ENCODE measurements around the gene LILRA6. TPM values are rescaled to one million over a fixed set of nuclear protein-coding genes. Genes with fewer than 3 reads are reported as not detected.
"Not testable (repeated sequence)": the region's sequence is repeated elsewhere in the genome, so short reads cannot be mapped to it uniquely, and the experiment has no call there.

LILRA6 gene
- total and polyA plus RNA-seq, 2 of the 8 experiments (the other 6 are each of a cell fraction or from before 2014, with no cell fraction given): not detected

- no peak overlapping the region for H2AFZ ChIP-seq (ENCODE audit: low read length)
- no peak overlapping the region; the same call in 1 of the 2 replicates for H4K8ac ChIP-seq (ENCODE audit: extremely low read depth, insufficient read depth, low read length)
- no peak overlapping the region for H3K4ac ChIP-seq (replicated peaks; ENCODE audit: insufficient read length, low read depth, low read length)
- H3K56ac ChIP-seq (replicated peaks; ENCODE audit: insufficient read length, low read depth, low read length): no peak overlapping the region
- no peaks in the 10 kb centered on the region for H3K79me2 ChIP-seq (ENCODE audit: control insufficient read depth in 1 of 2, insufficient read depth in 2 of 2, low read length in 2 of 2)
- no peaks in the 10 kb centered on the region for H3K23me2 ChIP-seq (ENCODE audit: low read depth, low read length)
- H3K18ac ChIP-seq (ENCODE audit: extremely low read depth, low read length): no peak overlapping the region
- FAIRE-seq (no peak), DNase-seq (ENCODE audit: low read depth in 1 of 2, low spot score in 2 of 2) (no peak)
- no peak overlapping the region for H2BK12ac ChIP-seq (ENCODE audit: low read depth, low read length)
- H3K9me3 ChIP-seq (ENCODE audit: insufficient read depth in 2 of 2, low read depth in 1 of 2, low read length in 1 of 2): no peaks in the 10 kb centered on the region
- H3K4me1 ChIP-seq (replicated peaks in 1 of 4; ENCODE audit: control insufficient read depth in 3 of 4, insufficient read depth in 4 of 4, low read length in 3 of 4): no peaks in the 10 kb centered on the region
- no peak overlapping the region for H3K9ac ChIP-seq (replicated peaks in 1 of 4; ENCODE audit: extremely low read depth in 1 of 4, low read depth in 3 of 4, low read length in 3 of 4)
- H2BK20ac ChIP-seq (ENCODE audit: low read length): no peak overlapping the region
- WGBS, 2 experiments (ENCODE audit: extremely low coverage in 1 of 2, insufficient coverage in 1 of 2, insufficient read length in 1 of 2, insufficient replicate concordance in 2 of 2, low coverage in 1 of 2, low lambda C conversion rate in 2 of 2, missing lambda C conversion rate in 1 of 2): 92% methylated on average over 3 of the region's 3 CpGs; no CpG with 5 or more reads in 1 of the 2 experiments
- no peak overlapping the region for H3K14ac ChIP-seq (ENCODE audit: insufficient read length)
- no peaks in the 10 kb centered on the region for H3K79me1 ChIP-seq (ENCODE audit: low read depth, low read length)
- TF ChIP-seq TAF1 (IDR thresholded peaks at IDR 0.05; ENCODE audit: low read depth, low read length): no peak
- H2BK5ac ChIP-seq (ENCODE audit: low read depth, low read length): no peak overlapping the region
- no peaks in the 10 kb centered on the region for H4K20me1 ChIP-seq (replicated peaks in 1 of 2; ENCODE audit: control insufficient read depth in 1 of 2, insufficient read depth in 2 of 2, low read length in 2 of 2)
- H3K36me3 ChIP-seq (ENCODE audit: control insufficient read depth in 2 of 4, insufficient read depth in 4 of 4, low read length in 3 of 4): no peaks in the 10 kb centered on the region
- H2AK5ac ChIP-seq (ENCODE audit: low read depth, low read length): no peak overlapping the region
- ChIA-PET POLR2A (ENCODE audit: partially characterized antibody) (interaction anchor here (1.8 kb wide), 1 partner anchor 44 kb away, joined by 5 read pairs; no protein-coding TSS in a partner anchor), CTCF (ENCODE audit: partially characterized antibody) (interaction anchor here (1.2 kb wide), 1 partner anchor 51 kb away, joined by 3 read pairs; no protein-coding TSS in a partner anchor)
- H2BK120ac ChIP-seq (replicated peaks; ENCODE audit: low read depth, low read length): no peak overlapping the region
- no peak overlapping the region for H2BK15ac ChIP-seq (ENCODE audit: low read length)
- no peak overlapping the region for H4K91ac ChIP-seq (replicated peaks; ENCODE audit: insufficient read length, low read length)
- H4K5ac ChIP-seq (ENCODE audit: insufficient read length, low read depth, low read length): no peak overlapping the region
- no peak overlapping the region for H3K27ac ChIP-seq (ENCODE audit: low read depth, low read length)
- no peak overlapping the region for H3K4me3 ChIP-seq (ENCODE audit: extremely low read depth in 1 of 4, insufficient read depth in 2 of 4, low read depth in 3 of 4, low read length in 4 of 4)
- H3K27me3 ChIP-seq (replicated peaks in 1 of 4; ENCODE audit: control insufficient read depth in 3 of 4, extremely low read depth in 1 of 4, insufficient read depth in 3 of 4, low read length in 3 of 4): no peaks in the 10 kb centered on the region
- no peak overlapping the region for H3K23ac ChIP-seq (ENCODE audit: insufficient read length)
- H3K4me2 ChIP-seq (ENCODE audit: insufficient read depth in 1 of 2, low read depth in 2 of 2, low read length in 2 of 2): no peak overlapping the region
Measured at GRCh38 chr19:54245936-54246335, 3.3 kb upstream of the LILRA6 start.

GRCh38 chr19:54243809-54244208 lies 1.2 kb upstream of the LILRA6 start:
- H4K5ac ChIP-seq (ENCODE audit: insufficient read length, low read depth, low read length); H3K14ac ChIP-seq (ENCODE audit: insufficient read length); H2BK12ac ChIP-seq (ENCODE audit: low read depth, low read length); H2BK5ac ChIP-seq (ENCODE audit: low read depth, low read length); H4K20me1 ChIP-seq (replicated peaks in 1 of 2; ENCODE audit: control insufficient read depth in 1 of 2, insufficient read depth in 2 of 2, low read length in 2 of 2); H3K36me3 ChIP-seq (ENCODE audit: control insufficient read depth in 2 of 4, insufficient read depth in 4 of 4, low read length in 3 of 4); H3K9me3 ChIP-seq (ENCODE audit: insufficient read depth in 2 of 2, low read depth in 1 of 2, low read length in 1 of 2); H3K56ac ChIP-seq (replicated peaks; ENCODE audit: insufficient read length, low read depth, low read length); H3K4me3 ChIP-seq (ENCODE audit: extremely low read depth in 1 of 4, insufficient read depth in 2 of 4, low read depth in 3 of 4, low read length in 4 of 4); H2BK15ac ChIP-seq (ENCODE audit: low read length); H3K9ac ChIP-seq (replicated peaks in 1 of 4; ENCODE audit: extremely low read depth in 1 of 4, low read depth in 3 of 4, low read length in 3 of 4); H3K23ac ChIP-seq (ENCODE audit: insufficient read length); H4K91ac ChIP-seq (replicated peaks; ENCODE audit: insufficient read length, low read length); H3K4me2 ChIP-seq (ENCODE audit: insufficient read depth in 1 of 2, low read depth in 2 of 2, low read length in 2 of 2); H2AFZ ChIP-seq (ENCODE audit: low read length); H3K18ac ChIP-seq (ENCODE audit: extremely low read depth, low read length); H2BK120ac ChIP-seq (replicated peaks; ENCODE audit: low read depth, low read length); H2BK20ac ChIP-seq (ENCODE audit: low read length); DNase-seq (ENCODE audit: low read depth in 1 of 2, low spot score in 2 of 2); H2AK5ac ChIP-seq (ENCODE audit: low read depth, low read length); H3K79me1 ChIP-seq (ENCODE audit: low read depth, low read length); FAIRE-seq; H3K79me2 ChIP-seq (ENCODE audit: control insufficient read depth in 1 of 2, insufficient read depth in 2 of 2, low read length in 2 of 2); H3K27me3 ChIP-seq (replicated peaks in 1 of 4; ENCODE audit: control insufficient read depth in 3 of 4, extremely low read depth in 1 of 4, insufficient read depth in 3 of 4, low read length in 3 of 4); H4K8ac ChIP-seq (ENCODE audit: extremely low read depth, insufficient read depth, low read length); H3K4me1 ChIP-seq (replicated peaks in 1 of 4; ENCODE audit: control insufficient read depth in 3 of 4, insufficient read depth in 4 of 4, low read length in 3 of 4); H3K23me2 ChIP-seq (ENCODE audit: low read depth, low read length); H3K27ac ChIP-seq (ENCODE audit: low read depth, low read length); POLR2A ChIA-PET (ENCODE audit: partially characterized antibody); H3K4ac ChIP-seq (replicated peaks; ENCODE audit: insufficient read length, low read depth, low read length): not testable (repeated sequence)
- CTCF ChIA-PET (ENCODE audit: partially characterized antibody): interaction anchor here (1.4 kb wide), 1 partner anchor 22 kb away, joined by 6 read pairs; no protein-coding TSS in a partner anchor
- no CpG with 5 or more reads among the region's 8 CpGs for WGBS, 2 experiments (ENCODE audit: extremely low coverage in 1 of 2, insufficient coverage in 1 of 2, insufficient read length in 1 of 2, insufficient replicate concordance in 2 of 2, low coverage in 1 of 2, low lambda C conversion rate in 2 of 2, missing lambda C conversion rate in 1 of 2)
